ENCODE measurements around the gene WDR59.

Gene WDR59

DNA sequence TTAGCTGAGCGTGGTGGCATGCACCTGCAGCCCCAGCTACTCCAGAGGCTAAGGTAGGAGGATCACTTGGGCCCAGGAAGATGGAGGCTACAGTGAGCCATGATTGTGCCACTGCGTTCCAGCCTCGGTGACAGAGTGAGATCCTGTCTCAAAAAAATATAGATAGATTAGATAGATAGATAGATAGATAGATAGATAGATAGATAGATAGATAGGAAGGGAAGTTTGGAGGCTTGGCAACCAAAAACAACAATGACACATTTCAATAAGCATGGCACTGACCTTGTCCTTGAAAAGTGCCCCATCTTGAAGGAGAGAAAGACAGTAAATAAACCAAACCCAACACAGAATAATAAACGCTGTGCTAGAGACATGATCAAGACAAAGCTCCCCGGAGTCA is 152.7 kb downstream of the WDR59 start:
- no peak for FAIRE-seq
- TF ChIP-seq SPI1 (IDR thresholded peaks at IDR 0.05; ENCODE audit: low read depth, low read length) (no peak), TAF1 (IDR thresholded peaks at IDR 0.05; ENCODE audit: low read depth, low read length) (no peak), PAX5 (IDR thresholded peaks at IDR 0.05; ENCODE audit: insufficient read depth, low read length, severe bottlenecking) (no peak), POLR2A (IDR thresholded peaks at IDR 0.05; ENCODE audit: low read depth, low read length) (no peak), POLR2AphosphoS5 (IDR thresholded peaks at IDR 0.05; ENCODE audit: low read depth, low read length) (no peak), POU2F2 (IDR thresholded peaks at IDR 0.05; ENCODE audit: low read depth, low read length) (no peak)
- DNase-seq (ENCODE audit: insufficient read length, low spot score), result no peak

DNA sequence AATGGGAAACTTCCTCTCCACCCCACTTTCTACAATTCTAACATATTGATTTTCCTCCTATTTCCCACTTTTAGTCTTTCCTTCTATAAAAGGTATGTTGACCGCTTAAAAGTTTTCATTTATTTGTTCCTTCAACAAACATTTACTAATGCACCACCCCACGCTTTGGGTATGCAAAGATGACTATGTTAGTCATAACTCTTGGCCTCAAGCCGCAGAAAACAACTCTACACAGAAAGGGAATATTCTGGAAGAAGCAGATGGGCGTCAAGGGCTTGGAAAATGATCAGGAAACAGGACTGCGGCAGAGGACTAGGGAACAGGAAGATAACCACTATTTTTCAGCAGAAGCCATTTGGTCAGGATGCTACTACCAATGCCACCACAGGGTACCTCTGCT is 153.5 kb downstream of the WDR59 start:
- TF ChIP-seq POLR2A (IDR thresholded peaks at IDR 0.05; ENCODE audit: low read depth, low read length) (no peak), POU2F2 (IDR thresholded peaks at IDR 0.05; ENCODE audit: low read depth, low read length) (no peak), SPI1 (IDR thresholded peaks at IDR 0.05; ENCODE audit: low read depth, low read length) (no peak), POLR2AphosphoS5 (IDR thresholded peaks at IDR 0.05; ENCODE audit: low read depth, low read length) (no peak), TAF1 (IDR thresholded peaks at IDR 0.05; ENCODE audit: low read depth, low read length) (no peak), PAX5 (IDR thresholded peaks at IDR 0.05; ENCODE audit: insufficient read depth, low read length, severe bottlenecking) (no peak)
- no peak for FAIRE-seq
- no peak for DNase-seq (ENCODE audit: insufficient read length, low spot score)

DNA sequence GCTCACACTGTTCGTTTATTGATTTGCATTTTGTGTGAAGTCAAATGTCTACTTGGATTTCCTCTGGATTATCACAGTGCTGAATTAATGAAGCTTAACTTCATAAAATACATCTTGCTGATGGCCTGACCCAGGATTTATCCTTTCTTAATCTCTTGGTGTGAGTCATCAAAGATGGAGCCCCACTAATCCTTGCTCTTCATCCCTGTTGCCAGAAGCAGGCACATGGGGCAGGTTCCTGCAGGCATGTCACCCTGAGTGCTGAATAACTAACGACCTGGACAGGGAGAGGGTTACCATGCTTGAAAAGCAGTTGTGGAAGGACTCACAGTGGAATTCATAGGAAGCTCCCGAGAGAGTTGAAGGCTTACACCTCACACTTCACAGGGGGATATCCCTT is 154.3 kb downstream of the WDR59 start:
- FAIRE-seq (no peak), DNase-seq (ENCODE audit: insufficient read length, low spot score) (no peak)
- TF ChIP-seq POU2F2 (IDR thresholded peaks at IDR 0.05; ENCODE audit: low read depth, low read length), result no peak
- no peak for TF ChIP-seq SPI1 (IDR thresholded peaks at IDR 0.05; ENCODE audit: low read depth, low read length)
- TF ChIP-seq PAX5 (IDR thresholded peaks at IDR 0.05; ENCODE audit: insufficient read depth, low read length, severe bottlenecking), result no peak
- no peak for TF ChIP-seq POLR2A (IDR thresholded peaks at IDR 0.05; ENCODE audit: low read depth, low read length)
- no peak for TF ChIP-seq TAF1 (IDR thresholded peaks at IDR 0.05; ENCODE audit: low read depth, low read length)
- no peak for TF ChIP-seq POLR2AphosphoS5 (IDR thresholded peaks at IDR 0.05; ENCODE audit: low read depth, low read length)

DNA sequence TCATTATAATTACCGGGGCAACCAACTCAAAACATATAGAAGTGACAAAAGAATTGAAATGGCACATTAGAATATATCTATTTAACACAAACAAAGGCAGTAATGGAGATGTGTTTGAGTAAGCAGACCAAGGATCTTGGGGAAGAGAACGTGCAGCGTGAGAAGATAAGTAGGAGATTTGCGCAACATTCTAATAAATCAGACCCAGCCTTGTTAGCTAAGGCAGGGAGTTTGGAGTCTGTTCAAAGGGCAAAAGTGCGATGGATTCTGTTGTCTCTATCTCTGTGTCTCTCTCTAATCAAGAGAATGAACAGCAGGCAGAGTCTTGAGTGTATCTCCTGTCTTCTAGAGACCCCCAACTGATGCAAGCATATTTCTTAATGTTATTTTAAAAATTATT is 155.3 kb downstream of the WDR59 start:
- FAIRE-seq (no peak), DNase-seq (ENCODE audit: insufficient read length, low spot score) (no peak)
- TF ChIP-seq TAF1 (IDR thresholded peaks at IDR 0.05; ENCODE audit: low read depth, low read length) (no peak), SPI1 (IDR thresholded peaks at IDR 0.05; ENCODE audit: low read depth, low read length) (no peak), POLR2A (IDR thresholded peaks at IDR 0.05; ENCODE audit: low read depth, low read length) (no peak), PAX5 (IDR thresholded peaks at IDR 0.05; ENCODE audit: insufficient read depth, low read length, severe bottlenecking) (no peak), POU2F2 (IDR thresholded peaks at IDR 0.05; ENCODE audit: low read depth, low read length) (no peak), POLR2AphosphoS5 (IDR thresholded peaks at IDR 0.05; ENCODE audit: low read depth, low read length) (no peak)

DNA sequence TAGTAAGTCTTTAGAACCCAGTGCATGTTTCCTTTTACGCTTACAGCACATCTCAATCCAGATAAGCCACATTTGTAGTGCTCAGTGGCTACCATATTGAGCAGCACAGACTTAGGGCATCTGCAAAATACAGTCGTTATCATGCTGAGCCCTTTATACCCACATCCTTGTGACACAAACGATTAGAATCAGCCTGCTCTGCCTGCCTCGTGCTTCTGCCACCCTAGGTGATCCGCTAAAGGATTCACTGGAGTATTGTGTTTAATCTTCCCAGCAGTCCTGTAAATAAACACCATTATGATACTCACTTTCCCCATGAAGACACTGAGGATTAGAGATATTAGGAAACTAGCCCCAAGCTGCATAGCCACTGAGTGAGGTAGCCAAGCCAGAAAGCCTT is 159.0 kb downstream of the WDR59 start:
- TF ChIP-seq POLR2AphosphoS5 (IDR thresholded peaks at IDR 0.05; ENCODE audit: low read depth, low read length) (no peak), TAF1 (IDR thresholded peaks at IDR 0.05; ENCODE audit: low read depth, low read length) (no peak), PAX5 (IDR thresholded peaks at IDR 0.05; ENCODE audit: insufficient read depth, low read length, severe bottlenecking) (no peak), POLR2A (IDR thresholded peaks at IDR 0.05; ENCODE audit: low read depth, low read length) (no peak), SPI1 (IDR thresholded peaks at IDR 0.05; ENCODE audit: low read depth, low read length) (no peak), POU2F2 (IDR thresholded peaks at IDR 0.05; ENCODE audit: low read depth, low read length) (no peak)
- FAIRE-seq, result no peak
- no peak for DNase-seq (ENCODE audit: insufficient read length, low spot score)

DNA sequence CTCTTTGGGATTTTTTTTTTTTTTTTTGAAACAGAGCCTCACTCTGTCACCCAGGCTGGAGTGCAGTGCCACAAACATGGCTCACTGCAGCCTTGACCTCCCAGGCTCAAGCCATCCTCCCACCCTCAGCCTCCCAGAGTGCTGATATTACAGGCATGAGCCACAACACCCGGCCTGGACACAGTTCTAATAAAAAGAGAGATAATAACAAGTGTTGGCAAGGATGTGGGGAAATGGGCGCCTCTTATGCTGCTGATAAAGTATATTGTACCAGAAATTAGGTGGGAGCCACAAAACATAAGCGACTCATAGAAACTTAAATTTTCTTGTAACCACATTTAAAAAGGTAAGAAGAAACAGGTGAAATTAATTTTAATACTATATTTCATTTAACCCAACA is 159.9 kb downstream of the WDR59 start:
- TF ChIP-seq PAX5 (IDR thresholded peaks at IDR 0.05; ENCODE audit: insufficient read depth, low read length, severe bottlenecking) (no peak), POLR2AphosphoS5 (IDR thresholded peaks at IDR 0.05; ENCODE audit: low read depth, low read length) (no peak), SPI1 (IDR thresholded peaks at IDR 0.05; ENCODE audit: low read depth, low read length) (no peak), POU2F2 (IDR thresholded peaks at IDR 0.05; ENCODE audit: low read depth, low read length) (no peak), TAF1 (IDR thresholded peaks at IDR 0.05; ENCODE audit: low read depth, low read length) (no peak), POLR2A (IDR thresholded peaks at IDR 0.05; ENCODE audit: low read depth, low read length) (no peak)
- no peak for FAIRE-seq
- no peak for DNase-seq (ENCODE audit: insufficient read length, low spot score)
